Measurements from ENCODE around the gene NEFH. TPM values are rescaled to one million over a fixed set of nuclear protein-coding genes. Genes with fewer than 3 reads are reported as not detected.

NEFH gene
- total RNA-seq, 6 experiments from 2014 or later: 0.06 to 0.40 (median 0.09) TPM; not detected in 1

DNA sequence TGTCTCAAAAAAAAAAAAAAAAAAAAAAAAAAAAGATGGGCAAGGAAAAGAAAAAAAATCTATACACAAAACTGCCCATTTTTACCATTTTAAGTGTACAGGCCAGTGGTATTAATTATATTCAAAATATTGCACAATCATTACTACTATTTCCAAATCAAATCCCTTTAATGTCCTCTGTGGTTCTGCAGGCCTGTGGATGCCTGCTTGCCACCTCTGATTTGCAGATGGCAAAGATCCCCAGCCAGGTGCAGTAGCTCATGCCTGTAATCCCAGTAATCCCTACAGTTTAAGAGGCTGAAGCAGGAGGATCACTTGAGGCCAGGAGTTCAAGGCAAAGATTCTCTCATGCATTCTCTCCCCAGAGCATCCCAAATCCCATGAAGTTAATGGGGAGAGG, 21.5 kb upstream of the NEFH start:
- Histone ChIP-seq H3K27ac (no peak overlapping the region), H3K36me3 (no peaks in the 10 kb centered on the region), H3K9me3 (no peaks in the 10 kb centered on the region), H3K4me1 (no peaks in the 10 kb centered on the region), H3K27me3 (no peaks in the 10 kb centered on the region), H3K4me3 (no peak overlapping the region)
- ATAC-seq (no peak), DNase-seq (no peak)
- intact Hi-C loops (cut with DNase I): no loop called here
- TF ChIP-seq, protein P1, sequence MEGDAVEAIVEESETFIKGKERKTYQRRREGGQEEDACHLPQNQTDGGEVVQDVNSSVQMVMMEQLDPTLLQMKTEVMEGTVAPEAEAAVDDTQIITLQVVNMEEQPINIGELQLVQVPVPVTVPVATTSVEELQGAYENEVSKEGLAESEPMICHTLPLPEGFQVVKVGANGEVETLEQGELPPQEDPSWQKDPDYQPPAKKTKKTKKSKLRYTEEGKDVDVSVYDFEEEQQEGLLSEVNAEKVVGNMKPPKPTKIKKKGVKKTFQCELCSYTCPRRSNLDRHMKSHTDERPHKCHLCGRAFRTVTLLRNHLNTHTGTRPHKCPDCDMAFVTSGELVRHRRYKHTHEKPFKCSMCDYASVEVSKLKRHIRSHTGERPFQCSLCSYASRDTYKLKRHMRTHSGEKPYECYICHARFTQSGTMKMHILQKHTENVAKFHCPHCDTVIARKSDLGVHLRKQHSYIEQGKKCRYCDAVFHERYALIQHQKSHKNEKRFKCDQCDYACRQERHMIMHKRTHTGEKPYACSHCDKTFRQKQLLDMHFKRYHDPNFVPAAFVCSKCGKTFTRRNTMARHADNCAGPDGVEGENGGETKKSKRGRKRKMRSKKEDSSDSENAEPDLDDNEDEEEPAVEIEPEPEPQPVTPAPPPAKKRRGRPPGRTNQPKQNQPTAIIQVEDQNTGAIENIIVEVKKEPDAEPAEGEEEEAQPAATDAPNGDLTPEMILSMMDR (IDR thresholded peaks at IDR 0.05): no peak
- no peak for TF ChIP-seq POLR2A (IDR thresholded peaks at IDR 0.05)

DNA sequence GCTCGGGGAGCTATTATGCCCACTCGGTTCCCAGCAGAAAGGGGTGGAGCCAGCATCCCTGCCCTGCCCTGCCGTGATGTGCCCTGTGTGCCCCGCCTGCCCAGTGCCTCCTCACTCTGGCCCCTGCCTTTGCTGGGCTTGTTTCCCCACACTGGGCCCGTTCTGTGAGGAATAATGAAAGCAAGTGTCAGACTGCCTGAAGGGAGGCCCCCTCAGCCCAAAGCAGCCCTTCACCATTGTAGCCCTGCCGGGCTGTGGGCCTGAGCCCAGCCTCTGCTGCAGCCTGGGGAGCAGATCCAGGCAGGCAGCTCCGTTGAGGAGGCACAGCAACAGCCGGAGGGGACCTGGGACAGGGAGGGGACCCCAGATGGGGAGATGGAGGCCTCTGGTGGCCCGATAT, 20.2 kb upstream of the NEFH start:
- ATAC-seq (no peak), DNase-seq (peak in 1 of 3 donors; percentile 35)
- Histone ChIP-seq H3K4me3 (no peak overlapping the region), H3K36me3 (no peaks in the 10 kb centered on the region), H3K27me3 (no peaks in the 10 kb centered on the region), H3K9me3 (no peaks in the 10 kb centered on the region), H3K4me1 (no peaks in the 10 kb centered on the region), H3K27ac (no peak overlapping the region)
- WGBS (ENCODE audit: insufficient coverage, low coverage, low lambda C conversion rate, missing lambda C conversion rate): 55% methylated on average over 2 of the region's 9 CpGs
- no peak for TF ChIP-seq POLR2A (IDR thresholded peaks at IDR 0.05)
- TF ChIP-seq, protein P1 (IDR thresholded peaks at IDR 0.05): no peak
- intact Hi-C loops (cut with DNase I): no loop called here

DNA sequence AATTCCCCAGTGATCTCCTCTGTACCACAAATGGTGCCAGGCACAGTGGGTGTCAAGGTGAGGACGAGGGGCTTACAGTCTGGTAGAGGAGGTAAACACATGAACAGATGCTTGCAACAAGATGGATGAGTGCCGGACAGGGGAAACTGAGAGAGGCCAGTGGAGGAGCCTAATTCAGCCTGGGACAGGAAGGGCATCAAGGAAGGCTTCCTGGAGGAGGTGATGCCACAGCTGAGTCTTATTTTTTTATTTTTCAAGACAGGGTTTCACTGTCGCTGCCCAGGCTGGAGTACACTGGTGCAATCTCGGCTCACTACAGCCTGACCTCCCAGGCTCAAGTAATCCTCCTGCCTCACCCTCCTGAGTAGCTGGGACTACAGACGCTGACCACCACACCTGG, 18.8 kb upstream of the NEFH start:
- Histone ChIP-seq H3K27me3 (no peaks in the 10 kb centered on the region), H3K27ac (no peak overlapping the region), H3K4me1 (no peaks in the 10 kb centered on the region), H3K9me3 (no peaks in the 10 kb centered on the region), H3K4me3 (no peak overlapping the region), H3K36me3 (no peaks in the 10 kb centered on the region)
- DNase-seq: no peak
- intact Hi-C loops (cut with DNase I): no loop called here
- no peak for ATAC-seq
- WGBS (ENCODE audit: insufficient coverage, low coverage, low lambda C conversion rate, missing lambda C conversion rate): 80% methylated on average over 4 of the region's 5 CpGs
- TF ChIP-seq, protein P1 (IDR thresholded peaks at IDR 0.05): no peak
- no peak for TF ChIP-seq POLR2A (IDR thresholded peaks at IDR 0.05)

DNA sequence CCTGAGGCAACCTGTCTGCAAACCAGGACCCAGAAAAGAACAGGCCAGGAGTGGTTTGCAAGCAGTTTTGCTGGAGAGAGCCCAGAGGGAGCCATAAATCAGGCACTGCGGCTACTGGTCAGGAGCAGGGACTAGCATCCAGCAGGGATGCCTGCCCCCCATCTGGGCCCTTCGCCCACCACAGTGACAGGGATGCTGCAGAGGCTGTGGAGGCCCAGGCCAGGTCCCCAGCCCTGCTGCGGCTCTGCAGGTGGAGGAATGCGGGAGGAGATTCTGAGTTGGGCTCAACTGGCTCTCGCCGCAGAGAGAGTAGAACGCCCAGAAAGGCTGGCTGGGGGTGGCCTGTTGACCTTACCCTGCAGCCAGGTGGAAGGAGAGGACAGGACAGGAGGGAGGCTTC, 16.4 kb upstream of the NEFH start:
- 95% methylated on average over 3 of the region's 7 CpGs for WGBS (ENCODE audit: insufficient coverage, low coverage, low lambda C conversion rate, missing lambda C conversion rate)
- Histone ChIP-seq H3K4me1 (no peaks in the 10 kb centered on the region), H3K27ac (no peak overlapping the region), H3K27me3 (no peaks in the 10 kb centered on the region), H3K4me3 (no peak overlapping the region), H3K36me3 (no peaks in the 10 kb centered on the region), H3K9me3 (no peaks in the 10 kb centered on the region)
- DNase-seq (no peak), ATAC-seq (no peak)
- TF ChIP-seq, protein P1 (IDR thresholded peaks at IDR 0.05): no peak
- no peak for TF ChIP-seq POLR2A (IDR thresholded peaks at IDR 0.05)
- intact Hi-C loops (cut with DNase I): no loop called here

DNA sequence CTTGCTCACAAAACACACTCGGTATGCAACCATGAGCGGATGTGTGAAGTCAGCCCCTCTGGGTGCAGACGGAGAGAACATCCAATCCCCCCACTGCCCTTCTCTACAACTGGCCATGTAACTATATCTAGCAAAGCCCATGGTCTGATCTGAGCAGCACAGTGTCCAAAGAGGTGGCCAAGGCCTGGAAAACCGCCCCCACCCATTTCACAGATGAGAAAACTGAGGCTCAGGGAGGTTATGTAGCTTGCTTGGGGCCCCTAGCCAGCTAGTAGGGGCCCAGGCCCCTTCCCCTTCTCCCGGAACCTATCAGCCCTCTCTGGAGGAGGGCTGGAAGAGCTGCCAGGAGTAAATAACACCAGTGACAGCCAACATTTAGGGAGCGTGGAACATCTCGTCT, 15.4 kb upstream of the NEFH start:
- Histone ChIP-seq H3K36me3 (no peaks in the 10 kb centered on the region), H3K27ac (no peak overlapping the region), H3K4me3 (no peak overlapping the region), H3K4me1 (no peaks in the 10 kb centered on the region), H3K9me3 (no peaks in the 10 kb centered on the region), H3K27me3 (no peaks in the 10 kb centered on the region)
- DNase-seq (no peak), ATAC-seq (no peak)
- WGBS (ENCODE audit: insufficient coverage, low coverage, low lambda C conversion rate, missing lambda C conversion rate): no CpG with 5 or more reads among the region's 7 CpGs
- intact Hi-C loops (cut with DNase I): no loop called here
- no peak for TF ChIP-seq POLR2A (IDR thresholded peaks at IDR 0.05)
- TF ChIP-seq, protein P1 (IDR thresholded peaks at IDR 0.05): no peak

Data from right lobe of liver (tissue), 6 donors.